Tibial nerve (tissue), 4 donors: ENCODE data around the gene HIPK3. TPM values are rescaled to one million over a fixed set of nuclear protein-coding genes. Genes with fewer than 3 reads are reported as not detected.

Experiments
- DNase-seq, 2 donors: peaks; one replicate each; pipeline ENCODE4 v3.0.0-alpha.2; 2019; ENCODE audit warnings: low spot score in 2 of 2
- H3K27ac ChIP-seq, 4 donors: fragments of 200-600 bp; sonication (generic) in 3 of 4; one replicate each; pipeline ENCODE4 v1.5.1; 2017 to 2019; ENCODE audit warnings: mild to moderate bottlenecking in 1 of 4
- H3K27me3 ChIP-seq, 2 donors: fragments of 200-600 bp; sonication (generic) in 1 of 2; one replicate each; pipeline versions ENCODE4 v1.5.1 to v1.6.0; 2017 to 2019
- H3K36me3 ChIP-seq, 3 donors: fragments of 200-600 bp; sonication (generic); one replicate each; pipeline ENCODE4 v1.5.1; 2018 to 2019
- H3K4me1 ChIP-seq, 4 donors: fragments of 200-600 bp; sonication (generic) in 3 of 4; one replicate each; pipeline ENCODE4 v1.5.1; 2017 to 2019
- H3K4me3 ChIP-seq, 4 donors: fragments of 200-600 bp; sonication (generic) in 3 of 4; one replicate each; pipeline ENCODE4 v1.5.1; 2017 to 2019; ENCODE audit warnings: mild to moderate bottlenecking in 1 of 4, moderate library complexity in 1 of 4
- H3K9me3 ChIP-seq, 4 donors: fragments of 200-600 bp; sonication (generic) in 3 of 4; one replicate each; pipeline ENCODE4 v1.5.1; 2017 to 2019
- EP300 ChIP-seq, 2 donors: sonication (generic); formaldehyde crosslinking; IDR thresholded peaks; one replicate each; pipeline ENCODE4 v1.6.1; 2017; ENCODE audit warnings: antibody characterized with exemption in 2 of 2, mild to moderate bottlenecking in 1 of 2
- POLR2A ChIP-seq, 2 donors: fragments of 450-650 bp; IDR thresholded peaks; one replicate each; pipeline ENCODE4 v1.6.1; 2017; ENCODE audit warnings: antibody characterized with exemption in 2 of 2, mild to moderate bottlenecking in 2 of 2, moderate library complexity in 2 of 2
- WGBS, 2 donors: methylation state at CpG; one replicate each; pipeline ENCODE4 v1.1.5; 2018; 5-methylcytosine and 5-hydroxymethylcytosine counted together
- total RNA-seq, 4 donors: library from RNA; depleted of rRNA; stranded (reverse); fragments of >200 nt; gene quantifications; one replicate each; pipeline ENCODE4 v1.1.0, GENCODE V29; 2016
- TF ChIP-seq, protein P1 (sequence below), 5 experiments: fragments of 200-600 bp in 3 of 5; fragments of 450-650 bp in 2 of 5; sonication (generic) in 3 of 5; IDR thresholded peaks; one replicate each; pipeline ENCODE4 v1.5.1; 2016 to 2019; ENCODE audit warnings: antibody characterized with exemption in 5 of 5, mild to moderate bottlenecking in 3 of 5, moderate library complexity in 2 of 5

Gene HIPK3
- total RNA-seq, 4 donors from 2014 or later: 212 to 302 (median 246) TPM

DNA sequence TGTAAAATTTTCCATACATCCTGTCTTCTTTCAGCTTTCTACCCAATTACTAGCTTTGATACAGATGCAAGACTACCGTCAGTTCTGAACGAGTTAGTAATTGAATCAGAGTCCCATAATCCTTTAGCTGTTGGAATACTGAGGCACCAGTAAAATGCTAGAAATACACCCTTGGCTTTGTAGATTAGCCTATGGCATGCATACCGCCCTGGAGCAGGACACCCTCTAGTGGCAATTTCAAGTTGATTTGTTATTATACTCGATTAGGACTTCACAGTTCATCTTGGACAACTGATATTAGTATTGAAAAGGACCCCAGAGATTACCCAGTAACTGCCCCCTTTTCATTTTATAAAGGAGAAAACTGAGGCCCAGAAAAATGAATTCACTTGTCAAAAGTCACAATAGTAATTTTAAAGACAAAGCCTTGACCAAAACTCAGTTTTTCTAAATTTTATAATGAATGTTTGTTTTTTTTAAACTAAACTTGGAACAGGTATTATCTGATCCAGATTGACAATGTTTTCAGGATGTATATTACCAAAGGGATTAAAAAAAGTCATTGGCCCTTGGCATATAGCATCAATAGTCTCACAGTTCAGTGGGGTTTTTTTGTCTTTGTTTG is 72.6 kb downstream of the HIPK3 start:
- H3K9me3 ChIP-seq: no peaks in the 10 kb centered on the region
- H3K27ac ChIP-seq: peak overlapping the region in 1 of 4 donors; percentile 16
- H3K36me3 ChIP-seq: peaks cover 0 to 24% (median 0%) of the 10 kb centered on the region in 3 donors
- DNase-seq: peak in 1 of 2 donors; percentile 21
- TF ChIP-seq EP300 (IDR thresholded peaks at IDR 0.05): peak in 1 of 2 donors; percentile 17
- TF ChIP-seq, protein P1, sequence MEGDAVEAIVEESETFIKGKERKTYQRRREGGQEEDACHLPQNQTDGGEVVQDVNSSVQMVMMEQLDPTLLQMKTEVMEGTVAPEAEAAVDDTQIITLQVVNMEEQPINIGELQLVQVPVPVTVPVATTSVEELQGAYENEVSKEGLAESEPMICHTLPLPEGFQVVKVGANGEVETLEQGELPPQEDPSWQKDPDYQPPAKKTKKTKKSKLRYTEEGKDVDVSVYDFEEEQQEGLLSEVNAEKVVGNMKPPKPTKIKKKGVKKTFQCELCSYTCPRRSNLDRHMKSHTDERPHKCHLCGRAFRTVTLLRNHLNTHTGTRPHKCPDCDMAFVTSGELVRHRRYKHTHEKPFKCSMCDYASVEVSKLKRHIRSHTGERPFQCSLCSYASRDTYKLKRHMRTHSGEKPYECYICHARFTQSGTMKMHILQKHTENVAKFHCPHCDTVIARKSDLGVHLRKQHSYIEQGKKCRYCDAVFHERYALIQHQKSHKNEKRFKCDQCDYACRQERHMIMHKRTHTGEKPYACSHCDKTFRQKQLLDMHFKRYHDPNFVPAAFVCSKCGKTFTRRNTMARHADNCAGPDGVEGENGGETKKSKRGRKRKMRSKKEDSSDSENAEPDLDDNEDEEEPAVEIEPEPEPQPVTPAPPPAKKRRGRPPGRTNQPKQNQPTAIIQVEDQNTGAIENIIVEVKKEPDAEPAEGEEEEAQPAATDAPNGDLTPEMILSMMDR (IDR thresholded peaks at IDR 0.05): peak; percentile 37 to 70 (median 40)
- TF ChIP-seq POLR2A (IDR thresholded peaks at IDR 0.05): no peak
- no peaks in the 10 kb centered on the region for H3K27me3 ChIP-seq
- H3K4me1 ChIP-seq: peaks cover 0 to 89% (median 29%) of the 10 kb centered on the region in 4 donors
- WGBS, 2 donors: 9 to 15% methylated on average over 4 of the region's 4 CpGs
- no peak overlapping the region for H3K4me3 ChIP-seq

DNA sequence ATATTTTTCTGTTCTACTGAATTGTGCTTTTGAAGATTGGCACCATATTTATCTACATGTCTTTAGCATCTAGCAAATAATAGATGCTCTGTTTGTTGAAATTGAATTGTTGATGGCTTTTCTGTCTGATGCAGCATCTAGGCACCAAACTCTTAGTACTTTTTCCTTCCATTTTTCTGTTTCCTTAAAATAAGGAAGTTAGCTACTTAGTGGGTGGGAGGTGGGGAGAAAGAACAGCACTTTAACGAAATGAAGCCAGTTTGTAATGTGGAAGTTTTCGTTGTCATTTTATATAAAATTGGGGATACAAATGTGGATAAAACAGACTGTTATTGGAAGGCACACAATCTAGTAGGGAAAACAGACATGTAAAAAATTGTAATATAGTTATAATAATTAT is 76.6 kb downstream of the HIPK3 start:
- H3K9me3 ChIP-seq: no peaks in the 10 kb centered on the region
- H3K4me1 ChIP-seq: peaks cover 0 to 58% (median 4%) of the 10 kb centered on the region in 4 donors
- H3K27me3 ChIP-seq: no peaks in the 10 kb centered on the region
- no peak for TF ChIP-seq POLR2A (IDR thresholded peaks at IDR 0.05)
- TF ChIP-seq, protein P1 (IDR thresholded peaks at IDR 0.05): no peak
- TF ChIP-seq EP300 (IDR thresholded peaks at IDR 0.05): no peak
- DNase-seq: no peak
- H3K27ac ChIP-seq: no peak overlapping the region
- H3K36me3 ChIP-seq: peaks cover 0 to 46% (median 0%) of the 10 kb centered on the region in 3 donors
- H3K4me3 ChIP-seq: no peak overlapping the region
- 65 to 72% methylated on average over 2 of the region's 2 CpGs for WGBS, 2 donors

DNA sequence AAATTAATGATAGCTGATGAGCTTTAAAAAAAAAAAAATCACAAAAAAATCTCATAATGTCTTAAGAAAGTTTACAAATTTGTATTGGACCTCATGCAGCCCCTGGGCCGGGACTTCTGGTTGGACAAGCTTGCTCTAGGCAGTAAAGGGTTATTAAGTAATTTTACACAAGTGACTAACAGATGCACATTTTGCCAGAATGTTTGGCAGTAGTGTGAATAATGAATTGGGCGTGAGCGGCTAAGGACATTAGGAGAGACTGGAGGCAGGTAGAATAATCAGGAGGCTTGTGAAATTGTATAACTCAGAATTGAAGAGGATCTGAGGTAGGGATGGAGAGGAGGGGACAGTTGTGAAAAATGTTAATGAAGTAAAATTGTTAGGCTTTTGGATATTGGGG is 77.4 kb downstream of the HIPK3 start:
- Histone ChIP-seq H3K4me1 (peaks cover 0 to 51% (median 2%) of the 10 kb centered on the region in 4 donors), H3K27me3 (no peaks in the 10 kb centered on the region), H3K27ac (no peak overlapping the region), H3K36me3 (peaks cover 0 to 54% (median 0%) of the 10 kb centered on the region in 3 donors), H3K4me3 (no peak overlapping the region), H3K9me3 (no peaks in the 10 kb centered on the region)
- WGBS, 2 donors: 80 to 89% methylated on average over 3 of the region's 3 CpGs
- TF ChIP-seq EP300 (IDR thresholded peaks at IDR 0.05): no peak
- TF ChIP-seq POLR2A (IDR thresholded peaks at IDR 0.05): no peak
- TF ChIP-seq, protein P1 (IDR thresholded peaks at IDR 0.05): no peak
- DNase-seq: no peak

DNA sequence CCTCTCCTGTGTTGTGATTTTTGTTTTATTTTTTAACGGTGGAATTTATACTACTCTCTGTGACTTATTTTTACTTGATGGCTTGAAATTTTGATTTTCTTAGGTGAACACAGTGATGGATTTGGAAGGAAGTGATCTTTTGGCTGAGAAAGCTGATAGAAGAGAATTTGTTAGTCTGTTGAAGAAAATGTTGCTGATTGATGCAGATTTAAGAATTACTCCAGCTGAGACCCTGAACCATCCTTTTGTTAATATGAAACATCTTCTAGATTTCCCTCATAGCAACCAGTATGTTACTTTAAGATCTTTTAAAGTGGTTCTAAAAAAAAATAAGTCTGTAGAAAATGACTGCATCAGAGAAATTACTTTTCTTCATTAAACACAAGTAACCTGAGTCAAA is 82.1 kb downstream of the HIPK3 start:
- TF ChIP-seq, protein P1 (IDR thresholded peaks at IDR 0.05): no peak
- no peak for TF ChIP-seq EP300 (IDR thresholded peaks at IDR 0.05)
- TF ChIP-seq POLR2A (IDR thresholded peaks at IDR 0.05): no peak
- H3K4me3 ChIP-seq: no peak overlapping the region
- 82 to 92% methylated on average over 1 of the region's 1 CpG for WGBS, 2 donors
- H3K27ac ChIP-seq: no peak overlapping the region
- no peak for DNase-seq
- H3K4me1 ChIP-seq: peaks cover 0 to 15% (median 2%) of the 10 kb centered on the region in 4 donors
- peaks cover 0 to 70% (median 3%) of the 10 kb centered on the region in 3 donors for H3K36me3 ChIP-seq
- H3K27me3 ChIP-seq: no peaks in the 10 kb centered on the region
- no peaks in the 10 kb centered on the region for H3K9me3 ChIP-seq

DNA sequence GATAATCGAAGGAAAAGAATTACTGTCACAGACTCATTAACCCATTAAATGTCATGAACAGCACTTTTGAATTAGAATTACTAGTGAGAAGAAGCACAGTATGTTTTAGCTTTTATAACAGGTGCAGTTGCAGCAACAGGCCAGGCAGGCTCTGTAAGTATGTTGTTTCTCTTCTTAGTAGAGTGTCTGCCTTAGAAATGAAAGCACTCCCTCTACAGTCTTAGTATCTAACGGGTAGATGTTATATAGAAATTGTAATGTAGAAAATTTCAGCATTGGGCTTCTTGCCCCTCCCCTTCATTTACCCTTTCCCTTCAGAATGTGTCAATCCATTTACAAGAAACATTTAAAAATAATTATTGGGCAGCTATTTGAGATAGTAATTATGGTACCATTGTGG is 87.4 kb downstream of the HIPK3 start:
- Histone ChIP-seq H3K36me3 (peaks cover 0 to 67% (median 3%) of the 10 kb centered on the region in 3 donors), H3K9me3 (no peaks in the 10 kb centered on the region), H3K4me3 (no peak overlapping the region), H3K4me1 (peaks cover 0 to 16% (median 0%) of the 10 kb centered on the region in 4 donors), H3K27me3 (no peaks in the 10 kb centered on the region), H3K27ac (no peak overlapping the region)
- 26 to 30% methylated on average over 2 of the region's 2 CpGs for WGBS, 2 donors
- TF ChIP-seq, protein P1 (IDR thresholded peaks at IDR 0.05): no peak
- TF ChIP-seq POLR2A (IDR thresholded peaks at IDR 0.05): no peak
- no peak for TF ChIP-seq EP300 (IDR thresholded peaks at IDR 0.05)
- DNase-seq: no peak
